HepG2 (cell line): ENCODE data around the gene COMMD10.

Experiments used
- CTCF ChIP-seq: sonication (generic); formaldehyde crosslinking; IDR thresholded peaks from 2 replicates; pipeline ENCODE4 v1.5.0; 2020; ENCODE audit warnings: mild to moderate bottlenecking, missing genetic modification reagents, moderate library complexity
- EED ChIP-seq: sonication (generic); formaldehyde crosslinking; IDR thresholded peaks from 2 replicates; pipeline ENCODE4 v1.5.0; 2020; ENCODE audit warnings: mild to moderate bottlenecking, missing genetic modification reagents
- POLR2A ChIP-seq, 2 experiments: IDR thresholded peaks; 2 replicates each; pipeline ENCODE4 v1.6.1; 2011; ENCODE audit warnings: low read depth in 2 of 2, low read length in 2 of 2, mild to moderate bottlenecking in 1 of 2, moderate library complexity in 1 of 2; ENCODE audit not compliant: insufficient read depth in 1 of 2
- POLR2AphosphoS2 ChIP-seq: IDR thresholded peaks from 2 replicates; pipeline ENCODE4 v1.6.1; 2011; ENCODE audit warnings: low read depth, low read length, improper control_type of control experiment
- ZBTB7A ChIP-seq: sonication (generic); formaldehyde crosslinking; IDR thresholded peaks from 2 replicates; pipeline ENCODE4 v1.8.0; 2022; ENCODE audit warnings: mild to moderate bottlenecking, missing genetic modification reagents
- ZNF121 ChIP-seq: sonication (generic); formaldehyde crosslinking; IDR thresholded peaks from 2 replicates; pipeline ENCODE4 v1.5.0; 2020; ENCODE audit warnings: mild to moderate bottlenecking, missing genetic modification reagents
- ZNF207 ChIP-seq: fragments of 450-650 bp; IDR thresholded peaks from 2 replicates; pipeline ENCODE4 v1.6.1; 2016; ENCODE audit warnings: antibody characterized with exemption, borderline replicate concordance
- ZNF704 ChIP-seq: sonication (generic); formaldehyde crosslinking; IDR thresholded peaks from 2 replicates; pipeline ENCODE4 v1.8.1; 2023; ENCODE audit warnings: mild to moderate bottlenecking, inconsistent platforms, moderate library complexity, missing genetic modification reagents, borderline replicate concordance

GRCh38 chr5:116320486-116320885 is 235.7 kb downstream of the COMMD10 start:
- TF ChIP-seq CTCF (CRISPR knock-in tag) (no peak), ZNF207 (no peak), ZBTB7A (CRISPR knock-in tag) (no peak), EED (no peak), POLR2AphosphoS2 (no peak), ZNF121 (no peak), POLR2A (IDR thresholded peaks at IDR 0.05; ENCODE audit: insufficient read depth in 1 of 2, low read depth in 2 of 2, low read length in 2 of 2) (no peak), ZNF704 (CRISPR knock-in tag) (no peak)
